Neutrophil (primary cell): ENCODE measurements around the gene CDK6.

Experiments used
- H3K27ac ChIP-seq: fragments of 200-600 bp; sonication (generic); 2 replicates; pipeline ENCODE4 v1.5.1; 2016; ENCODE audit warnings: mild to moderate bottlenecking, moderate library complexity
- H3K27me3 ChIP-seq: fragments of 200-600 bp; sonication (generic); 2 replicates; pipeline ENCODE4 v1.6.0; 2016; ENCODE audit warnings: mild to moderate bottlenecking
- H3K36me3 ChIP-seq: fragments of 200-600 bp; sonication (generic); 2 replicates; pipeline ENCODE4 v1.5.1; 2017
- H3K4me1 ChIP-seq, 2 experiments: fragments of 200-600 bp in 1 of 2; sonication (generic) in 1 of 2; 1 replicate in 1 of 2; 2 replicates in 1 of 2; pipeline versions ENCODE4 v1.5.1 to v1.6.1; 2013 to 2016; ENCODE audit warnings: low read depth in 1 of 2, low read length in 1 of 2, mild to moderate bottlenecking in 1 of 2, moderate library complexity in 1 of 2; ENCODE audit not compliant: control insufficient read depth in 1 of 2, insufficient read depth in 1 of 2
- H3K4me3 ChIP-seq, 2 experiments: fragments of 200-600 bp in 1 of 2; sonication (generic) in 1 of 2; 1 replicate in 1 of 2; 2 replicates in 1 of 2; pipeline ENCODE4 v1.5.1; 2013 to 2016; ENCODE audit warnings: low read depth in 1 of 2, low read length in 1 of 2, mild to moderate bottlenecking in 1 of 2, moderate library complexity in 1 of 2
- H3K9me3 ChIP-seq: fragments of 200-600 bp; sonication (generic); 2 replicates; pipeline ENCODE4 v1.5.1; 2016
- TF ChIP-seq, protein P1 (sequence below): fragments of 200-600 bp; sonication (generic); IDR thresholded peaks from 2 replicates; pipeline ENCODE4 v1.5.1; 2016; ENCODE audit warnings: antibody characterized with exemption

The CDK6 gene

DNA sequence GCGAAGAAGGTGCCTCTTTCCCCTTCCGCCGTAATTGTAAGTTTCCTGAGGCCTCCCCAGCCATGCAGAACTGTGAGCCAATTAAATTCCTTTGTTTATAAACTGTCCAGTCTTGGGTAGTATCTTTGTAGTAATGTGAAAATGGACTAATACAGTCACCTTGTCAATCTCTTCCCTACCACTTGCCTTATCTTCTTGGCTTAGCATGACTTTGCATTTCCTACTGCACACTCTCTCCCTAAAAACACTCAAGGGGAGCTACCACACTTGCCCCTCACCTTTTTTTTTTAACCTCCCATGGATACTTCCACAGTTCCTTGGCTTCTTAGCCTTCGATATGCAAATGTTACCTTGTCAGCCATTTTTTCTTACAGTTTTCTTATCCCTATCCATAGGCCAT lies 7.4 kb upstream of the CDK6 start:
- no peaks in the 10 kb centered on the region for H3K4me1 ChIP-seq
- no peak overlapping the region for H3K27ac ChIP-seq
- H3K36me3 ChIP-seq = no peaks in the 10 kb centered on the region
- no peaks in the 10 kb centered on the region for H3K9me3 ChIP-seq
- TF ChIP-seq, protein P1, sequence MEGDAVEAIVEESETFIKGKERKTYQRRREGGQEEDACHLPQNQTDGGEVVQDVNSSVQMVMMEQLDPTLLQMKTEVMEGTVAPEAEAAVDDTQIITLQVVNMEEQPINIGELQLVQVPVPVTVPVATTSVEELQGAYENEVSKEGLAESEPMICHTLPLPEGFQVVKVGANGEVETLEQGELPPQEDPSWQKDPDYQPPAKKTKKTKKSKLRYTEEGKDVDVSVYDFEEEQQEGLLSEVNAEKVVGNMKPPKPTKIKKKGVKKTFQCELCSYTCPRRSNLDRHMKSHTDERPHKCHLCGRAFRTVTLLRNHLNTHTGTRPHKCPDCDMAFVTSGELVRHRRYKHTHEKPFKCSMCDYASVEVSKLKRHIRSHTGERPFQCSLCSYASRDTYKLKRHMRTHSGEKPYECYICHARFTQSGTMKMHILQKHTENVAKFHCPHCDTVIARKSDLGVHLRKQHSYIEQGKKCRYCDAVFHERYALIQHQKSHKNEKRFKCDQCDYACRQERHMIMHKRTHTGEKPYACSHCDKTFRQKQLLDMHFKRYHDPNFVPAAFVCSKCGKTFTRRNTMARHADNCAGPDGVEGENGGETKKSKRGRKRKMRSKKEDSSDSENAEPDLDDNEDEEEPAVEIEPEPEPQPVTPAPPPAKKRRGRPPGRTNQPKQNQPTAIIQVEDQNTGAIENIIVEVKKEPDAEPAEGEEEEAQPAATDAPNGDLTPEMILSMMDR = no peak
- no peak overlapping the region for H3K4me3 ChIP-seq
- no peaks in the 10 kb centered on the region for H3K27me3 ChIP-seq

DNA sequence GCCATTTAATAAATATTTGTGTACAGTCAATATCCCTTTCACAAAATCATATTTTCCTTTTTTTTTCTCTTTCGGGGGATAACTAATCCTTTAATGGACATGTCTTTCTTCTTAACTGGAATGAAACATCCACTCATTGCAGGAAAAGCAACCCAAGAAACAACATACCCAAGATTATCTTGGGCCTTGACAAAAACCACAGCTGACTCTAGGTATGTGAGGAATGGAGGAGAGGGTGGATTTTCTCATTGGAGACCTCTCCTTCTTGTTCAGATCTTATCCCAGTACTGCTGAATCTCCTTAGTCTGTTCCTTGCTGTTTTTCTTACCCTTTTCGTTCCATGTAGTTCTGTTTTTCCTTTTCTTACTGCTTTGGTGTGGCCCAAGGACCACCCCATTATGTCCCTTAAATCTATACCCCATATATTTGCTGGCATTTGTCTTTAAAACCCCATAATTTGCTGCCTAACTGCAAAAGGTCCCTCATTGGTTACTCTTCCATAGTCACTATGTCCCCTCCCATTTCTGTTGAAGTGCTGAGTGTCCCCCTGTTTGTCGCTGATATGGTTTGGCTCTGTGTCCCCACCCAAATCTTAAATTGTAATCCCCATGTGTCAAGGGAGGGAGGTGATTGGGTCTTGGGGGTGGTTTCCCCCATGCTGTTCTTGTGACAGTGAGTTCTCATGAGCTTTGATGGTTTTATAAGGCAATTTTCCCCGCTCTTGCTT lies 6.8 kb upstream of the CDK6 start:
- no peak overlapping the region for H3K27ac ChIP-seq
- TF ChIP-seq, protein P1 = no peak
- no peaks in the 10 kb centered on the region for H3K4me1 ChIP-seq
- no peaks in the 10 kb centered on the region for H3K27me3 ChIP-seq
- H3K4me3 ChIP-seq = no peak overlapping the region
- H3K9me3 ChIP-seq = no peaks in the 10 kb centered on the region
- no peaks in the 10 kb centered on the region for H3K36me3 ChIP-seq

DNA sequence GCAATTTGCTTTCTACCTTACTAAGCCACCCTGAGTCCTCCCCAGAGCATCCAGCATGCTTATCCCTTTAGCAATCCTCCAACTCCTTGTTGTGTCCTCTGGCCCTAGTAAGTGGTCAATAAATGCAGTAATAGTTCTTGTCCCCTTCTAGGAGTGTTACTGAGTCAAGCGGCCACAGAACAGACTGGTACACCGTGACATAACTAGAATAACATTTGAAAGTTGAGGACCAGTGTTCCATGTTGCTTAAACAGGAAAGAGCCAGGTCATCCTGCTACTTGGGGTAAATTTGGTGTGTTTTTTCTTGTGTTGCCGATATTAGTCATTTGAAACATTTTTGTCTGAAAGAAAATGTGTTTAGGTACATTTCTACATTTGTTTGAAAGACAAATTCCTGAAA lies 4.8 kb upstream of the CDK6 start:
- H3K4me3 ChIP-seq = no peak overlapping the region
- H3K27me3 ChIP-seq = peaks cover 16% of the 10 kb centered on the region
- peaks cover 0 to 7% of the 10 kb centered on the region in 2 experiments for H3K4me1 ChIP-seq
- no peaks in the 10 kb centered on the region for H3K36me3 ChIP-seq
- H3K27ac ChIP-seq = no peak overlapping the region
- no peaks in the 10 kb centered on the region for H3K9me3 ChIP-seq
- TF ChIP-seq, protein P1 = no peak

DNA sequence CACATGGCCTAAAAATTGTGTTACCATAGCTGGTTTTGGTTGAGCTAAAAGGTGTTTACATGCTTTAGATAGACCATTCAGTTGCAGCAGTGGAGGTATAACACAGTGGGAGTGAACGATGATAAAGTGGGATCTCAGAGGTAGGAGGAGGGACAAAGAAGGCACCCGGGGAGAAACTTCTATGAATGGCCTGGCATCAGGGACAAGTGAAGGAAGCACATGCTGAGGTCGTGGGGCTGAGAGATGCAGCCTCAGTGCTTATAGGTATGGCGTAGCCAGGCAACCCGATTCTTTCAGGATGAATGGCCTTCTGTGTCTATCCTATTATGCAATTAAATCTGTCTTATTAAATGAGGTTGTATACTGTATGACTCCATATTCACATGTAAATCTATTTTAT lies 3.9 kb upstream of the CDK6 start:
- Histone ChIP-seq H3K27ac (no peak overlapping the region), H3K27me3 (peaks cover 19% of the 10 kb centered on the region)
- TF ChIP-seq, protein P1 = no peak

DNA sequence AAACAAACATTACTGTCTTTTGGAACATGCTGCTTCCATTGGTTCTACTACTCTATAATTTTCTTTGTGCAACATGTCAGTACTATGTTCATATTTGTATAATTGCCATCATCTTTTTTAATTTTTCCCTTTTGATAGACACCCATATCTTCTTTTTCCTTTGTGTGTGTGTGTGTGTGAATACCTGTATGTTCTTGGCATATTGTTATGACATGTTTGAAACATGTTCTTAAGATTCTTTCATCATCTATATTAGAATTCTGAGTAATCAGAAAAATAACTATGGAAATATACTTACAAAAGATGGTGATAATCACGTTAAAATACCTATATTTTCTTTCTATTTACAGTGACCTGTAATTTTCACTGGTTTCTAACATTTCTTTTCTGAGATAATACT lies 3.5 kb upstream of the CDK6 start:
- peaks cover 8 to 10% of the 10 kb centered on the region in 2 experiments for H3K4me1 ChIP-seq
- no peaks in the 10 kb centered on the region for H3K9me3 ChIP-seq
- peaks cover 19% of the 10 kb centered on the region for H3K27me3 ChIP-seq
- H3K36me3 ChIP-seq = no peaks in the 10 kb centered on the region
- TF ChIP-seq, protein P1 = no peak
- H3K27ac ChIP-seq = no peak overlapping the region
- no peak overlapping the region for H3K4me3 ChIP-seq

More for the DNA sequence above, 3.9 kb upstream of the CDK6 start:
- no peaks in the 10 kb centered on the region for H3K36me3 ChIP-seq
- no peak overlapping the region for H3K4me3 ChIP-seq
- peaks cover 8 to 10% of the 10 kb centered on the region in 2 experiments for H3K4me1 ChIP-seq
- H3K9me3 ChIP-seq = no peaks in the 10 kb centered on the region
